NCI-H510A (cell line): ENCODE data around the gene DOCK11.
"Not testable (repeated sequence)": the region's sequence is repeated elsewhere in the genome, so short reads cannot be mapped to it uniquely, and the experiment has no call there.

Source experiments
- DNase-seq: peaks from one replicate; lab custom pipeline; 2025; lab: John Stamatoyannopoulos, UW

DOCK11 gene

GRCh38 chrX:118495061-118495921 is at the start of gene DOCK11:
TSS of gene DOCK11 (plus strand) at chrX:118495815. CDS start at chrX:118495972, 157 bp downstream.
- peak; percentile 76 for DNase-seq

DNA sequence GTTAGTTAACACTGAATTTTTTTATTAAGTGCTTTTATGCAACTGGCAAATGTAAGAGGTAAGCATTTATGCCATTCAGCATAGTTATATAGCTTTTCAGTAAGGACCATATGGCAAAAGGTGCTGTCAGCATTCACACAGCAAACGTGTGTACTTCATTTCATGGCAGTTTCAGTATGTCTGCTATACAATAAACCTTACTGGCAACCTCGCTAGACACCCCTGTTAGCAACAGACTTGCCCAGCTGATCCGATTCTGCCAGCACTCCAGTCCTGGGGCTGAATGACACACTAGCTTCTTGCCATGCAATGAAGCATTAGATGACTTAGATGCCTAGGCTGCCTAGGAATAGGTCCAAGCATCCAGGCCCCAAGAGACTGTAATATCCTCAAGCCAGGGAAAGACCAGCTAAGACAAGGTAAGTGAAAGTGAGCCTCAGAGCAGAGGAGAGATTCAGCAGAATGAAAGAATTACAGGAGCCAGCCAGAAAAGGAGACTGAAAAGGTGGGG is 47.3 kb upstream of the DOCK11 start:
- DNase-seq, result no peak

DNA sequence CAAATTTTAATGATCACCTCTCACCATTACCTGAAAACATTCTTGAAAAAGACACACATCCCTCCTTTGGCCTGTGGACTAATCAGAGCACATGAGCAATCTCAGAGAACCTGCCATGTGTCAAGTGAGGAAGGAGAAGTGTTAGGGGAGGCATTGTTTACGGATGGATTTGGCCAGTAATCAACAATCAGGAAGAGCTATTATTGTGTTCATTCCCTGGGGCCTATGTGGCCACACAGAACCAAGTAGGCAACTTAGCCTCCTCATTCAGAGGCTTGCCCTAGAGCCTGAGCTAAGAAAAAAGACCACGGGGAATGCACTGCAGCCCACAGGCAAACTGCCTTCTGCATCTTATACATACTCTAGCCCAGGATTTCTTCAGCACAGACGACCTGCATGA is 40.6 kb upstream of the DOCK11 start:
- no peak for DNase-seq

GRCh38 chrX:118459494-118459893 is 36.1 kb upstream of the DOCK11 start:
- DNase-seq, result peak; percentile 6

- DNase-seq, result no peak
Observed at GRCh38 chrX:118464501-118464900, 31.1 kb upstream of the DOCK11 start.

DNA sequence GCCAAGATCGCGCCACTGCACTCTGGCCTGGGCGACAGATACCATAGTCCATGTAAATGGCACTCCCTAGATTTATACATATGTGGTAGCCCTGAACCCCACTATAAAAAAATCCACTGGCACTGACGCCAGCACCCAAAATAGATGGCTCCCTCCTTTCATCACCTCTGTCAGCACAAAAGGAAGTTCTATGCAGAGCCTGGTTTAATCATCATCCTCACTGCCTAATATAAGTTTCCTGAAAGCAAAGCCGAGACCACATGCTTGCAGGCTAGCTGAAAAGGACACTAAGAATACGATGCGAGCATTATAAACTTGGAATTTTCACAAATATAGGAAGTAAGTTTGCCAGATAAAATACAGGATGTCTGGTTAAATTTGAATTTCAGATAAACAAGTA is 27.5 kb upstream of the DOCK11 start:
- no peak for DNase-seq

- not testable (repeated sequence) for DNase-seq
Observed at GRCh38 chrX:118470721-118471347, 24.8 kb upstream of the DOCK11 start.

- no peak for DNase-seq
Observed at GRCh38 chrX:118474586-118474985, 21.0 kb upstream of the DOCK11 start.

- DNase-seq, result no peak
Observed at GRCh38 chrX:118475903-118476302, 19.7 kb upstream of the DOCK11 start.

GRCh38 chrX:118480172-118480571 is 15.4 kb upstream of the DOCK11 start:
- DNase-seq, result no peak

DNA sequence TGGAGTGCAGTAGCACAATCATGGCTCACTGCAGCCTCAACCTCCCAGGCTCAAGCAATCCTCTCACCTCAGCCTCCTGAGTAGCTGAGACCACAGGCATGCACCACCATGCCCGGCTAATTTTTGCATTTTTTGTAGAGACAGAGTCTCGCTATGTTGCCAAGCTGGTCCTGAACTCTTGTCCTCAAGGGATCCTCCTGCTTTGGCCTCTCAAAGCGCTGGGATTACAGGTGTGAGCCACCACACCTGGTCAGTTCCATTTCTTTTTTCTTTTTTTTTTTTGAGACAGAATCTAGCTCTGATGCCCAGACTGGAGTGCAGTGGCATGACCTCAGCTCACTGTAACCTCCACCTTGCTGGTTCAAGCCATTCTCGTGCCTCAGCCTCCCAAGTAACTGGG is 13.2 kb upstream of the DOCK11 start:
- not testable (repeated sequence) for DNase-seq

DNA sequence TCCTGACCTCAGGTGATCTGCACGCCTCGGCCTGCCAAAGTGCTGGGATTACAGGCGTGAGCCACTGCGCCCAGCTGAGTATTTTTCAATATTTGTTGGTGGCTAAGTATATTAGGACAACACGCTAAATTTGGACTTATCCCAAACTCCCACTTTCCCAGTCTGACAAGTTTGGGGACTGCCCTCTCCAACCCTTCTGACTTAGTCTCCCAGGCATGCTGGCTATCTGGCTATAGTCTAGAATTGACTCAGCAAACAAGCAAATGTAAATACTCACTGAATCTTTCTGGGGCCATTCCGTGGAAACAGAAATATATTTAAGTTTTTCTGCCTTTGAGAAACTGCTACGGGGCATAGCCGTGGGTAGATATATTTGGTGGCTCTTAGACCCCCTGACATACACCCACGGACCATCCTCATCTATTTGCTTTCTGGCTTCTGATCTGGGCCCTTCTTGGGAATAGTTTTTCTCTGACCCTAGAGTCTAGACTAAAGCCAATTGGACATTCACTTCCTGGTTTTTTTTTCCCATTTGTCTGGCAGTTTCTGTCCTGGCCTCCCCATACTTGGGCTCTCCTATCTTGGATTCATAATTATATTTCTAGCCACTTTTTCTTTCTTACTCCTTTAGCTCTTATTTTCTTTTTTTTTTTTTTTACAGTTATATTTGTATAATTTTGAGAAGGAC is 11.3 kb upstream of the DOCK11 start:
- DNase-seq, result no peak

DNA sequence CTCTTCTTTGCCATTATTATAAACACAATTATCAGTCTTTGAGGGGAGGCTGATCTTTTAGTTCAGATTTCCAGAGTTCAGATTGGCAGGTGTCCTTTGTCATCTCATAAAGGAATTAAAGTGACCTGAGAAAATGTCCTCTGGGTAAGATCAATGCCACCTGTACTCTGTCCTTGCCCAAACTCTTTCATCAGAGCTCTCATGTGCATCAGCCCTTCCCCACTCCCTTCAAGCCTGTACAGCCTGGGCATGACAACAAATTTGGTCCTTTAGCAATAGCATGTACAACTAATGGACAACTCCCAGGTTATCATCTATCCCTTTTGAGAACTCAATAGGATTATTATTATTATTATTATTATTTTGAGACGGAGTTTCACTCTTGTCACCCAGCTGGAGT is 8.9 kb upstream of the DOCK11 start:
- not testable (repeated sequence) for DNase-seq

DNA sequence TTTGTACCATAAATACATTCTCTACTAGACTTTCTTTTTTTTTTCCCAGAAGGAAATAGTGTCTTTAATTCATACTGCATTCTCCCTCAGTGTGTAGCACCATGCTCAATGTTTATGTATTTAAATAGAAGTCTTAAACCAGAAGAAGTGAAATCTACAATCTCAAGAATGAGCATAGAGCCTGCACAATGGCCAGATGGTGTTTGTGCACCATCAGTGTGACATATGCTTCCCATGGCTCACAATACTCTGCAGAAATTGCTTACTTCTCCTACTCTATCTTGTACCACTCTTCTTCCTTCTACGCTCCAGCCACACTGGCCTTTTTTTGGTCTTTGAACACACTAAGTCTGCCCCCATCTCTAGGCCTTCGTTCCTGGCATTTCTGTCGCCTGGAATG is 2.6 kb upstream of the DOCK11 start:
- DNase-seq, result no peak

GRCh38 chrX:118493653-118494297 is 1.8 kb upstream of the DOCK11 start:
- DNase-seq, result no peak

DNA sequence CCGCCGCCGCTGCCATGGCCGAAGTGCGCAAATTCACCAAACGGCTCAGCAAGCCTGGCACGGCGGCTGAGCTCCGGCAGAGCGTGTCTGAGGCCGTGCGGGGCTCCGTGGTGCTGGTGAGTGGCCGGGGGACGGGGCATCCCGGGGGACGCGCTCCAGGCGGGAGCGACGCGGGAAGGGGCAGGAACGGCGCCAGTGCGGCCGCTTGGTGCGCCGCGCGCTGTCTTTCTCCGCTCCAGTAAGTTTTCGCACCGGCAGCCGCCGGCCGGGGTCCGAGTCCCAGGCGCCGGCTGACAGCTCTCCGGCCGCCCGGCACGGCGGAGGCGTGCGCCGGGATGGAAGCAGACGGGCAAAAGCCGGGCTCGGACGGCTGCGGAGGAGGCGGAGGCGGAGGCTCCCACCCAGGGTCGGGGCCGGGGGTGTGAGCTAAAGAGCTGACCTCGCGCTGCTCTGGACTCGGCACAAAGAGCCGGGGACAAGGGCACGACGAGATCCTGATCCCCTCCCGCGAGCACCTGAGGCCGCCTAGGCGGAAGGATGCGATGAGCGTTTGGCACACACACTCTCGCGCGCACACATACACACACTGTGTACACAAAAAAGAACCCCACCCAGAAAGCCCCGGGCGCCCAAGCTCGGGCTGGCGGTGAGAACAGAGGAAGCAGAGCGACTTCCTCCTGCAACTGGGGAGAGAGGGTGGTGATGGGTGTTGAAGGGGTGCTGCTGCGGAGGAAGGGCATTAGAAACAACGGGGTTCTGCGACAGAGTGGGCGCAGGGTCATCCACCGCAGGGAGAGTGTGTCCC is 545 bp downstream of the DOCK11 start:
- DNase-seq, result peak; percentile 15

GRCh38 chrX:118496763-118497079 is 1.1 kb downstream of the DOCK11 start:
- DNase-seq, result no peak

DNA sequence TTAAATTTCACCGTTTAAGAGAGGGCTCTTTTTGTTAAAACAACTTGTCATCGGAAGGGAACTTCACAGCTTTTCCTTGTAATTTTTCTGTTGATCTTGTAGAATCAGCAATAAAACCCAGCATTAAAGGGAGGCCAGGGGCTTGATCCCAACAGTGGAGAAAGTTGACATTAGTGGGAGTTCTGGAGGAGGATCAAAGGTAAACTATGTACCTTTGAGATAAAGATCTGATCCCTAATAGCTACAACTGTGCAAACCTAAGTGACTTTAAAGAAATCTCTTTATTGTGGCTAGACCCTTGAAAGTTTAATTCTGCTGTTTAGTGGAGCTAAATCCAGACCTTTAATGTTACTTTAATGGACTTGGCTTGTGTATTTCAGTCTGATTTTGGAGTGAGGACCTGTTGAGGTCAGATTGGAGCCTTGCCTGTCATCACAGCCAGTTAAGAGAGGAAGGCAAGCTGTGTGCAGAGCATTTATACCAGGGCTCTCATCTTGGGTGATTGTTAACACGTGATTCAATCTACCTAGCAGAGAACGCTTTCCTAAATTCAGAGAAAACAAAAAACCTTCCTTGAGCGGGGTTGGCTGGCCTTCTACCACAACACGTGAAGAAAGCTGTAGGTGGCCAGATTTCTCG is 1.7 kb downstream of the DOCK11 start:
- DNase-seq, result no peak

DNA sequence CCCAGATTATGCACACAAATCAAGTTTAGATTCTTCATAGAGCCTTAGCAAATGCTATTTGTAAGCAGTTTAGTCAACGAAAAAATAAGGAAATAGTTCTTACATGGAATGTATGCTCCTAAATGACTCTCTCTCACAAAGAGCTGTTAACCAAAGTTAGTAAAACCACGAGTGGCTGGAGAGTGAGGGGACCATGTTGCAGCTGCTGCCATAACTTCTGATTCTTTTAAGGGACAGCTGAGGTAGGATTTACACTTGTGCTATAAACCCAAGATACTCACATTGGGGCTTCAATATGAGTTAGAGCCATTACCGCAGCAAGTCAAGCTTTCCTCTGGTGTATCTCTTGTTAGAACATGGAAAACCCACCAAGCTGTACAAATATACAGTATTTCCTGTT is 2.7 kb downstream of the DOCK11 start:
- DNase-seq, result no peak

DNA sequence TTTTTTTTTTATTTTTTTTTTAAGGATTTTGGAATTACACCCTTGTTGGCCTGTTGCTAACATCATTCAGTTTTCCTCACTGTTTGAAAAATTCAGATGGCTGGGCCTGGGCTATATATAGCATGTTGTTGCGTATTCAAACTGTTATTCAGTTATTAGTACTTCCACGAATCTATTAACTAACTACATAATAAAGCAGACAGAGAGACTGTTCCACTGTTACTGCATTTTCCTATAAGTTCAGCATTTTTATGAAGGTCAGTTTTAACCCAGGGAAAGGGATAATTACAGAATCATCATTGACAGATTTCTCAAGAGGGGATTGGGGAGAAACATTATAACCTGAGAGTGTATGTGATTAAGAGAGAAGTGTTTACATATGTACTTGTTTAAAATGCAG is 3.1 kb downstream of the DOCK11 start:
- DNase-seq, result no peak

DNA sequence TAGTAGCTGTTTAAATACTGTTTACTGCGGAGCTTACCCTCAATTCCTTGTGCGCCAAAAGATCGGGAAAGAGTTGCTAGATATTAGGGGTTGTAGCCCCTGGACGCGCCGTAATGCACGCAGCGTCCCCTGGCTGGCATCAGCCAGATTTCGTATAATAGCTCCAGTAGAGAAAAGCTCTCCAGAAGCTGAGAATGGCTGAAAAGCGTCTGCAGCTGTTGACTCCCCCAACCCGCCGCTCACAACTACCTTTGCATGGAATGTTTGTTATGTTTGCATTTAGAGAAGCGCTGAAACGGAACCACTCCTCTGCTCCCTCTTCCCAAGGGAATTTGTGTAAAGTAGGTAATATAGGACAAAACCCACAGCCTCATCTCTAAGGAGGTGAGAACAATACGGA is 3.7 kb downstream of the DOCK11 start:
- DNase-seq, result no peak
